Measurements from ENCODE around the gene AMBRA1.

DNA sequence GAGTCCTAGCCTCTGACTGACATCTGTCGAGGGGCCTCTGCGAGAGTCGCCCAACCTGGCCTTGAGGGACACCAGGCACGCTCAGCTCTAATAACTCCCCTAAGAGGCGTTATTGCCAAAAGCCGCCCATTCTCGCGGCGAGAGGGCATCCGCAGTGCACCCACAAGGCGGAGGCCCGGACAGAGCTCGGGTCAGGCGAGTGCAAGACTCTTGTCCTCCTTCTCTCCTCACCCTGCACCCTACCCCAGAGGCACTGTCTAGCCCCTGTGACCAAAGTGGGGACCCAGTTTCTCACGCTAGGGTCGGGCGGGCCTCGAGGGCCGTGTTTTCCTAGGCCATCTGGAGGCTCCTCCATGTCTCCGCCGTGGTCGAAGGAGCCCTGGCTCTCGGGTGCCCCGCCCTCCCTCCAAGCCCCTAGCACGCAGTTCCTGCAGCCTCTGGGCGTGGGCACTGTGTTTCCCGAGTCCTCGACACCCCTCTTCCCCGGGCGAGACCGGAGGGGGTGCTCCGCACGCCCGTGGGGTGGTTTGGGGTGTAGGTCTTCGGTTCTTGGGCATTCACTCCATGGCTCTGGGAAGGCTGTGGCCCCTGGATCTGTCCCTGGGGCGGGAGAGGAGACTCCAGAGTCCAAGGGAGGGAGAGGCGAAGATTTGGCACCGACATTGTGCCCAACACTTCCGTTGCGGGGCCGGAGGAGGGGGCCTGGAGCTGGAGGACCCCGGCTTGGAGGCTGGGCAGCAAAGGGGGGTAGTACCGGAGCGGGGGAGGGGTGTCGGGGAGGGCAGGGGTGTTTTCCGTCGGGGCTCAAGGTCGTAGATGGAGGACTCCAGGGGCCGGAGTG lies 203.3 kb downstream of the AMBRA1 start:
- TF ChIP-seq, protein P1, sequence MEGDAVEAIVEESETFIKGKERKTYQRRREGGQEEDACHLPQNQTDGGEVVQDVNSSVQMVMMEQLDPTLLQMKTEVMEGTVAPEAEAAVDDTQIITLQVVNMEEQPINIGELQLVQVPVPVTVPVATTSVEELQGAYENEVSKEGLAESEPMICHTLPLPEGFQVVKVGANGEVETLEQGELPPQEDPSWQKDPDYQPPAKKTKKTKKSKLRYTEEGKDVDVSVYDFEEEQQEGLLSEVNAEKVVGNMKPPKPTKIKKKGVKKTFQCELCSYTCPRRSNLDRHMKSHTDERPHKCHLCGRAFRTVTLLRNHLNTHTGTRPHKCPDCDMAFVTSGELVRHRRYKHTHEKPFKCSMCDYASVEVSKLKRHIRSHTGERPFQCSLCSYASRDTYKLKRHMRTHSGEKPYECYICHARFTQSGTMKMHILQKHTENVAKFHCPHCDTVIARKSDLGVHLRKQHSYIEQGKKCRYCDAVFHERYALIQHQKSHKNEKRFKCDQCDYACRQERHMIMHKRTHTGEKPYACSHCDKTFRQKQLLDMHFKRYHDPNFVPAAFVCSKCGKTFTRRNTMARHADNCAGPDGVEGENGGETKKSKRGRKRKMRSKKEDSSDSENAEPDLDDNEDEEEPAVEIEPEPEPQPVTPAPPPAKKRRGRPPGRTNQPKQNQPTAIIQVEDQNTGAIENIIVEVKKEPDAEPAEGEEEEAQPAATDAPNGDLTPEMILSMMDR (IDR thresholded peaks at IDR 0.05), result no peak
- TF ChIP-seq POLR2A (IDR thresholded peaks at IDR 0.05) (no peak), POLR2AphosphoS5 (IDR thresholded peaks at IDR 0.05) (no peak)

Measured in breast epithelium (tissue), 3 donors.